HEK293T (cell line): ENCODE measurements around the gene WASF3.
A peak's percentile ranks its signal among the peaks of the same experiment; 100 is the strongest.

Experiments used
- CTCF ChIA-PET: fragments of 350-600 bp; formaldehyde crosslinking; extraction: SDS; loops from one replicate; lab custom pipeline; 2021; ENCODE audit warnings: antibody characterized with exemption, inconsistent platforms; lab: Yijun Ruan, JAX
- POLR2A ChIA-PET: fragments of 350-600 bp; formaldehyde crosslinking; extraction: SDS; loops from one replicate; lab custom pipeline; 2020; ENCODE audit warnings: antibody characterized with exemption, inconsistent platforms; lab: Yijun Ruan, JAX
- DNase-seq: peaks from one replicate; pipeline ENCODE4 v3.0.0; 2012; ENCODE audit warnings: mixed read lengths; ENCODE audit errors: extremely low spot score
- ARNT ChIP-seq: fragments of 450-650 bp; IDR thresholded peaks from 2 replicates; pipeline ENCODE4 v1.6.1; 2017; ENCODE audit warnings: mild to moderate bottlenecking
- BHLHE40 ChIP-seq: fragments of 450-650 bp; IDR thresholded peaks from 2 replicates; pipeline ENCODE4 v1.6.1; 2016; ENCODE audit warnings: mild to moderate bottlenecking, moderate library complexity, borderline replicate concordance
- CTBP1 ChIP-seq: fragments of 450-650 bp; IDR thresholded peaks from 2 replicates; pipeline ENCODE4 v1.6.1; 2016; ENCODE audit warnings: borderline replicate concordance
- ELF4 ChIP-seq: fragments of 450-650 bp; IDR thresholded peaks from 2 replicates; pipeline ENCODE4 v1.6.1; 2017; ENCODE audit warnings: antibody characterized with exemption
- FOXA1 ChIP-seq: fragments of 450-650 bp; IDR thresholded peaks from 2 replicates; pipeline ENCODE4 v1.6.1; 2016; ENCODE audit warnings: mild to moderate bottlenecking
- FOXK2 ChIP-seq: fragments of 450-650 bp; IDR thresholded peaks from 2 replicates; pipeline ENCODE4 v1.6.1; 2016; ENCODE audit warnings: mild to moderate bottlenecking
- FOXM1 ChIP-seq: fragments of 450-650 bp; IDR thresholded peaks from 2 replicates; pipeline ENCODE4 v1.6.1; 2017; ENCODE audit warnings: mild to moderate bottlenecking, borderline replicate concordance
- HDGF ChIP-seq: fragments of 450-650 bp; IDR thresholded peaks from 2 replicates; pipeline ENCODE4 v1.6.1; 2017; ENCODE audit warnings: antibody characterized with exemption, borderline replicate concordance
- L3MBTL2 ChIP-seq: fragments of 450-650 bp; conservative IDR thresholded peaks from 2 replicates; pipeline ENCODE4 v1.6.1; 2016; ENCODE audit warnings: mild to moderate bottlenecking
- LEF1 ChIP-seq: fragments of 450-650 bp; IDR thresholded peaks from 2 replicates; pipeline ENCODE4 v1.6.1; 2017; ENCODE audit warnings: mild to moderate bottlenecking, borderline replicate concordance
- NFRKB ChIP-seq: fragments of 450-650 bp; IDR thresholded peaks from 2 replicates; pipeline ENCODE4 v1.6.1; 2016; ENCODE audit warnings: mild to moderate bottlenecking, moderate library complexity
- SP1 ChIP-seq: fragments of 450-650 bp; IDR thresholded peaks from 2 replicates; pipeline ENCODE4 v1.6.1; 2017
- SUZ12 ChIP-seq: fragments of 450-650 bp; IDR thresholded peaks from 2 replicates; pipeline ENCODE4 v1.6.1; 2016; ENCODE audit warnings: mild to moderate bottlenecking
- TARDBP ChIP-seq: fragments of 450-650 bp; IDR thresholded peaks from 2 replicates; pipeline ENCODE4 v1.6.1; 2016
- ZNF384 ChIP-seq: fragments of 450-650 bp; IDR thresholded peaks from 2 replicates; pipeline ENCODE4 v1.6.1; 2016
- TF ChIP-seq, protein P1 (sequence below): fragments of 450-650 bp; IDR thresholded peaks from 2 replicates; pipeline ENCODE4 v1.6.1; 2016

Gene WASF3

GRCh38 chr13:26561651-26562511, 4.4 kb downstream of the WASF3 start:
- no peak for TF ChIP-seq NFRKB
- no peak for TF ChIP-seq SP1
- 0 out of 2 replicates have a peak, but pooled peaks have one; percentile 40 for TF ChIP-seq L3MBTL2
- TF ChIP-seq FOXM1, result no peak
- ChIA-PET CTCF (no interaction called here), POLR2A (no interaction called here)
- no peak for DNase-seq

- ChIA-PET CTCF (no interaction called here), POLR2A (no interaction called here)
- no peak for DNase-seq
- TF ChIP-seq ELF4, result no peak
- no peak for TF ChIP-seq LEF1
- no peak for TF ChIP-seq SUZ12
- TF ChIP-seq NFRKB, result no peak
- TF ChIP-seq ZNF384, result no peak
- no peak for TF ChIP-seq TARDBP
- TF ChIP-seq FOXM1, result no peak
- no peak for TF ChIP-seq L3MBTL2
- TF ChIP-seq ARNT, result no peak
- TF ChIP-seq, protein P1, sequence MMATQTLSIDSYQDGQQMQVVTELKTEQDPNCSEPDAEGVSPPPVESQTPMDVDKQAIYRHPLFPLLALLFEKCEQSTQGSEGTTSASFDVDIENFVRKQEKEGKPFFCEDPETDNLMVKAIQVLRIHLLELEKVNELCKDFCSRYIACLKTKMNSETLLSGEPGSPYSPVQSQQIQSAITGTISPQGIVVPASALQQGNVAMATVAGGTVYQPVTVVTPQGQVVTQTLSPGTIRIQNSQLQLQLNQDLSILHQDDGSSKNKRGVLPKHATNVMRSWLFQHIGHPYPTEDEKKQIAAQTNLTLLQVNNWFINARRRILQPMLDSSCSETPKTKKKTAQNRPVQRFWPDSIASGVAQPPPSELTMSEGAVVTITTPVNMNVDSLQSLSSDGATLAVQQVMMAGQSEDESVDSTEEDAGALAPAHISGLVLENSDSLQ, result no peak
These were observed 5.0 kb downstream of the WASF3 start for GRCh38 chr13:26562512-26562890.

- CTCF ChIA-PET, result no interaction called here
- POLR2A ChIA-PET, result no interaction called here
- no peak for DNase-seq
- TF ChIP-seq LEF1, result no peak
- no peak for TF ChIP-seq SP1
- no peak for TF ChIP-seq NFRKB
- no peak for TF ChIP-seq FOXK2
- TF ChIP-seq ZNF384, result no peak
These were observed 6.2 kb downstream of the WASF3 start for GRCh38 chr13:26563713-26564112.

GRCh38 chr13:26568132-26568815, 10.8 kb downstream of the WASF3 start:
- POLR2A ChIA-PET, result no interaction called here
- no peak for DNase-seq
- no peak for TF ChIP-seq SUZ12
- no peak for TF ChIP-seq TARDBP
- no peak for TF ChIP-seq CTBP1
- TF ChIP-seq, protein P1, result no peak
- TF ChIP-seq FOXA1, result no peak
- TF ChIP-seq LEF1, result no peak
- TF ChIP-seq BHLHE40, result no peak
- no peak for TF ChIP-seq FOXM1
- TF ChIP-seq HDGF, result no peak
- no peak for TF ChIP-seq ZNF384
- no peak for TF ChIP-seq ARNT
- no peak for TF ChIP-seq ELF4
- TF ChIP-seq L3MBTL2, result no peak
- no peak for TF ChIP-seq NFRKB
- CTCF ChIA-PET, result no interaction called here

DNA sequence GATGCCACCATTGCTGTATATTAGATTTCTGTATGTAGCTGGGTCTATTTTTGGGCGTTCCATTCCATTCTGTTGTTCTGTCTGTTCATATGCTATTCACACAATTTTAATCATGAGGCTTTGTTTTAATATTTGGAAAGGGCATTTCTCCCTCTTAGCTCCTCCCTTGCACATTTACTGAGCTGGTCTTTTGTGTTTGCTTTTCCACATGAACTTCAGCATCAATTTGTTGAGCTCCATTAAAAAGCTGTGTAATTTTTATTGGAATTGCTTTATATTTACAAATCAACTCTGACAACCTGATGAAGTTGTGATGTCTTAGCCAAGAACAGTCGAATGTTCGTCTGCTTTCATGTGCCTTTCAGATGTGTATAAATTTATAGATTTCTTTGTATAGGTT, 14.0 kb downstream of the WASF3 start:
- POLR2A ChIA-PET, result no interaction called here
- CTCF ChIA-PET, result no interaction called here
- TF ChIP-seq SUZ12 (no peak), L3MBTL2 (no peak), LEF1 (no peak), ARNT (no peak), BHLHE40 (no peak), FOXA1 (no peak), NFRKB (no peak), TARDBP (no peak), SP1 (no peak), FOXK2 (no peak), FOXM1 (no peak), ELF4 (no peak), CTBP1 (no peak), ZNF384 (no peak), HDGF (no peak)
- TF ChIP-seq, protein P1, result no peak
- DNase-seq, result no peak

DNA sequence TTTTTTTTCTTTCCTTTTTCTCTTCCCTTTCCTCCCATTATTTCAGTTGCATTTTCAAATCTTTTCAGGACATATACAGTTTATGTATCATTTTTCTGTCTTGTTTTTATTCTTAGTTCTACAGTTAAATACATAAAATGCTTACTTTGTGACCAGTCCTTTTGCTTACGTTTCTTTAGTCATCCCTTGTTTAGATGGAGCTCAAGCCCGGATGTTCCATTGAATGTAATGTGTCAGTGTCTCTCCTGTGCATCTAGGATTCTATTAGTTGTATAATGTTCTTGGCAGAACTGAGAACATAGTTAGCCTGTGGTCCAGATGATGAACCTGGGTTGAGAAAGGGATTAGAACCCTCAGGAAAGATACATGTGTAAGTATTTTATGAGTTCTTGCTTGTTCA, 17.8 kb downstream of the WASF3 start:
- no peak for DNase-seq
- no peak for TF ChIP-seq SUZ12
- TF ChIP-seq, protein P1, result no peak
- CTCF ChIA-PET, result no interaction called here
- POLR2A ChIA-PET, result no interaction called here
